DOHH2 (cell line): ENCODE data around the gene LSAMP.

Source experiments
- CTCF ChIP-seq: fragments of 200-600 bp; sonication (generic); IDR thresholded peaks from one replicate; pipeline ENCODE4 v1.5.1; 2014; ENCODE audit warnings: antibody characterized with exemption, mild to moderate bottlenecking, low read depth, low read length; ENCODE audit not compliant: poor library complexity, severe bottlenecking
- EZH2phosphoT487 ChIP-seq: fragments of 200-600 bp; sonication (generic); IDR thresholded peaks from 2 replicates; pipeline ENCODE4 v1.6.1; 2017; ENCODE audit warnings: borderline replicate concordance, mild to moderate bottlenecking, antibody characterized with exemption, low read length, moderate library complexity, mixed read lengths

GRCh38 chr3:116247605-116248004 lies 197.7 kb downstream of the LSAMP start:
- TF ChIP-seq CTCF (no peak), EZH2phosphoT487 (no peak)
